22Rv1 (cell line): ENCODE measurements around the gene DENND2D.

Source experiments
- H3K27ac ChIP-seq: fragments of 450-650 bp; 2 replicates; pipeline ENCODE4 v1.5.1; 2017
- ZFX ChIP-seq: fragments of 450-650 bp; IDR thresholded peaks from 2 replicates; pipeline ENCODE4 v1.6.1; 2017; ENCODE audit warnings: antibody characterized with exemption, borderline replicate concordance
- TF ChIP-seq, protein P1 (sequence below): fragments of 450-650 bp; IDR thresholded peaks from 2 replicates; pipeline ENCODE4 v1.5.1; 2017; ENCODE audit warnings: mild to moderate bottlenecking

DENND2D gene

DNA sequence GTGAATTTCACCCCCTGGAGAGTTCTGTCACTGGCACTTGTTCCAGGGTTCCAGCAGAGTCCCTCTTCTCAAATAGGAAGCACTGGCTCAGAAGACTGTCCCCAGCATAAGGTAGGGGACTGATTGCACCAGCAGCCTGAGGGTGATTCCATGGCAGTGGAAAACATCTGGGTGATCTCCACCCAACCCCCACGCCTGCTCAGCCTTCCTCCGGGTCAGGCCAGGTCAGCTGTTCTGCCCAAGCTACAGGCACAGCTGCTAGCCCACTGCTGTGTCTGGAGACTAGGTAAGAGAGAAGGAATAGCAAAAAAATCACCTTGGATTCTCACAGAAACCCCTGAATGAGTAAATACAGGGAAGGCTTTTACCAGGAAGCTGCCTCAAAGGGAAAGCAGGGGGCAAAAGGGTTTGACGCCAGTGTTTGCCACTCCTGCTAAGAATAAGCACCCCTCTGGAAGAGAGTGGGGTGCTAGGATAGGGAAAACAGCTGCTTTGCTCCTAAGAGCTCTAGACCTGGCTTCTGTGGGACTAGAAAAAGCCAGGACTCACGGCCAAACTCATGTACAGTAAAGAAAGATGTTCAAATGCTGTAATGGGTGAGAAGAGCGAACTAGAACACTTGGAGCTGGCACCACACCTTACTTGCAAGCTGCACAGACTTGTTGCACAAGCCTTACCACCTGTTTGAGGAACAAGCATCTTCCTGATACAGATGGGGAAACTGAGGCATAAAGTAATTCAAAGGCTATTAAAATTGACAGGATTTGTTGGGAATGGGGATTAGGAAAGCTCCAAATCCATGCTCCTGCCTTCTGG is 1.0 kb upstream of the DENND2D start:
- no peak for TF ChIP-seq ZFX
- TF ChIP-seq, protein P1, sequence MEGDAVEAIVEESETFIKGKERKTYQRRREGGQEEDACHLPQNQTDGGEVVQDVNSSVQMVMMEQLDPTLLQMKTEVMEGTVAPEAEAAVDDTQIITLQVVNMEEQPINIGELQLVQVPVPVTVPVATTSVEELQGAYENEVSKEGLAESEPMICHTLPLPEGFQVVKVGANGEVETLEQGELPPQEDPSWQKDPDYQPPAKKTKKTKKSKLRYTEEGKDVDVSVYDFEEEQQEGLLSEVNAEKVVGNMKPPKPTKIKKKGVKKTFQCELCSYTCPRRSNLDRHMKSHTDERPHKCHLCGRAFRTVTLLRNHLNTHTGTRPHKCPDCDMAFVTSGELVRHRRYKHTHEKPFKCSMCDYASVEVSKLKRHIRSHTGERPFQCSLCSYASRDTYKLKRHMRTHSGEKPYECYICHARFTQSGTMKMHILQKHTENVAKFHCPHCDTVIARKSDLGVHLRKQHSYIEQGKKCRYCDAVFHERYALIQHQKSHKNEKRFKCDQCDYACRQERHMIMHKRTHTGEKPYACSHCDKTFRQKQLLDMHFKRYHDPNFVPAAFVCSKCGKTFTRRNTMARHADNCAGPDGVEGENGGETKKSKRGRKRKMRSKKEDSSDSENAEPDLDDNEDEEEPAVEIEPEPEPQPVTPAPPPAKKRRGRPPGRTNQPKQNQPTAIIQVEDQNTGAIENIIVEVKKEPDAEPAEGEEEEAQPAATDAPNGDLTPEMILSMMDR = no peak
- H3K27ac ChIP-seq = no peak overlapping the region

DNA sequence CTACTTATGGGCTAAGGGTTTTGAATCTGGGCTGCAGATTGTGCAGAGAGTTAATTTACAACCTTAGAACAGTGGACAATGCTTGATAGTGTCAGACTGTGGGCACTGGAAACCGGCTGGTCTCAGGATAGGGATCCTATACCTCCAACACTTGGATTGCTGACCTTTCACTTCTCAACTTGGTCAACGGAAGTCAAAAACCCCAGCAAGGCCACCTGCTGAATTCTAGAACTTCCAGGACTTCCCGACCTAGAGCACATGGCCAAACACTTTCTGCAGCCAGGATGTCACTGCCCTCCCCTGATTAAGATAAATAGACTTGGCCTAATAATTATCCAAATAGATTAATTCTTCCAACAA is 336 bp upstream of the DENND2D start:
- no peak overlapping the region for H3K27ac ChIP-seq
- TF ChIP-seq, protein P1 = no peak
- no peak for TF ChIP-seq ZFX

DNA sequence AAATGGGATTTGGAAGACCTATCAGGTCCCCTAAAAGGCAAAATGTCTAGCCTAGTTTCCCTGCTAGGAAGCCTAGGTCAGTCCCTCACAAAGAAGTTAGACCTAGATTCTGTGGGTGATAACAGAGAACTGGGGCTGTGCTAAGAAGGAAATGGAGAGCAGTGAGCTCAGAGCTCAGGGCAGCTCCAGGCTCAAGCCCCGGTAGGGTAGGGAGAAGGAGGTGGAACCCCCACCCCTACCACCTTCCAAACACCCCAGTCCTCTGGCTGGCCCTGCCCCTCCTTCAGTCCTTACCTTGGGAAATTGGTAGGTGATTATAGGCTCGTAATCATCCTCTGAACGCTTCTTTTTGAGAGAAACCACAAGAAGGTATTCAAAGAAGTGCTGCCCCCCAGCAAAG is 1.1 kb downstream of the DENND2D start:
- TF ChIP-seq, protein P1 = no peak
- TF ChIP-seq ZFX = no peak
- H3K27ac ChIP-seq = no peak overlapping the region

DNA sequence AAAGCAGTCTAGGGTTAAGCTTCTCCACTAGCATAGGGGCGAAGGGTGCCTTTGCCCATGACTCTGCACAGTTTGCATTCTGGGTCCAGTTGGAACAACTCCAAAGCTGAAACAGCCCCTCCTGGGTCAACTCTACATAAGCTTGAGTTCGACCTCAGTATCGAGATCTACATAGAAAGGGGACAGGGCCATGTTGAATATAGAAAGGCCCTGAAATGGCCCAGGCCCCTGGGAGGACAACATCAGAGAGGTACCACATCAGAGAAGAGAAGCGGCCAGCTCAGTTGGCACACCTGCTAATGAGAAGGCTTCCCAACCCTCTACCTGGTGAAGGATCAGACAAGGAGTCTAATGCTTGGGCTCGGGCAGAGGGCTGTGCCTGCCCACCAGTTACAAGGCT is 1.6 kb downstream of the DENND2D start:
- TF ChIP-seq ZFX = no peak
- TF ChIP-seq, protein P1 = no peak
- H3K27ac ChIP-seq = no peak overlapping the region

DNA sequence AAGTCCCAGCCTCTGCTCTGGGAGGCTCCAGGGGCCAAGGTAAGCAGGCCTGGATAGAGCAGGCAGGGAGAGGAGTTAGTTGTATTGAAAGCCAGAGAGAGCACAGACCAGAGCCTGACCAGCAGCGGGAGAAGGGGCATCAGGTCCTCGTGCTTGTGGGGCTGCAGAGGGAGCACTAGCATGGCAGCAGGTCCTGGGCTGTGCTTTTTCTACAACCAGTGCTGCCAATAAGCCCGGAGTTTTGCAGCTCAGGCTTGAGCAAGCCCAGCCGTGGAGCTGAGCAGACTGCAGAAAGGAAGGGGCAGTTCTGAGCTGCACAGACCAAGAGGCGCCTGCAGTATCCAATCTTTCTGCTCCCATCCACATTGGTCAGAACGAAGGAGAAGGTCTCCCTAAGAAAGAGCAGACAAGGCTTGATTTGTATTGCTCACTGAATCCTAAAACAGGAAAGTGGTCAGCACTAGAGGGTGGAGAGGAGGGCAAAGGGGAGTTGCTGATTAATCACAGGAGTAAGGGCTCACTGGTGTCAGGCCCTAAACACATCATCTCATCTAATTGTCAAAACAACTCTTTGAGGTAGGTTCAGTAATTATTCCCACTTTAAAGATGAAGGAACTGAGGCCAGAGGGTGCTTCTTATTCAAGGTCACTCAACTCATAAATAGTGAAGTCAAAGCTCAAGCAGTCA is 2.7 kb downstream of the DENND2D start:
- TF ChIP-seq, protein P1 = peak; percentile 19; the same call in 1 of the 2 replicates
- no peak for TF ChIP-seq ZFX
- no peak overlapping the region for H3K27ac ChIP-seq

DNA sequence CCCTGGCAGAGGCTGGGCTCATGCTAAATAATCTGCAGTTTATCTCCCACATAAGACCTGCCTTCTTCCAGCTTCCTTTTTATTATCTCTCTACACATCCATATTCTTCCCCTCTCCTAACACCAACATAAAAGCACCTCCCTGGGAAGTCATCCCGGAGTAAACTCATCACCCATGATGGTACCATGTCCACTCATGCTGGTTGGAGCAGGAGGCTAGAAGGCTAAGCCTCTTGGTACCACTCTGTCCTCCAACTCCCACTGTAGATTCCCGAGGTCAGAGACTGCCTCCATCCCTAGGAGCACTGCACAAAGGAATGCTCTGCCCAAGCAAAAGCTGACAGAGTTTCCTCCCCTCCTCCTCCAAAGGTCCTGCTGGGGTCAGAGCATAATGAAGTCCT is 4.2 kb downstream of the DENND2D start:
- H3K27ac ChIP-seq = no peak overlapping the region
- TF ChIP-seq, protein P1 = no peak
- no peak for TF ChIP-seq ZFX
